Neural cell (in vitro differentiated cells): ENCODE measurements around the gene HIVEP2. TPM values are rescaled to one million over a fixed set of nuclear protein-coding genes. Genes with fewer than 3 reads are reported as not detected.

Experiments used
- H2AFZ ChIP-seq: fragments of 200-600, 300-800 bp; sonication (generic), shearing (Covaris generic); 2 replicates; pipeline ENCODE4 v1.6.0; 2014; ENCODE audit warnings: low read depth, mild to moderate bottlenecking, antibody characterized with exemption, low read length, moderate library complexity
- H3F3A ChIP-seq: fragments of 200-600 bp; shearing (Covaris generic); 2 replicates; pipeline ENCODE4 v1.6.1; 2016; ENCODE audit warnings: mild to moderate bottlenecking, moderate library complexity, mixed read lengths, antibody characterized with exemption, low read length; ENCODE audit not compliant: insufficient read depth, poor library complexity, severe bottlenecking
- H3K27ac ChIP-seq: fragments of 200-600, 300-800 bp; sonication (generic), shearing (Covaris generic); 2 replicates; pipeline ENCODE4 v1.5.1; 2014; ENCODE audit warnings: mild to moderate bottlenecking, low read length, moderate library complexity
- H3K27me3 ChIP-seq: fragments of 300-800, 200-600 bp; sonication (generic), shearing (Covaris generic); 2 replicates; pipeline ENCODE4 v1.6.0; 2014; ENCODE audit warnings: mild to moderate bottlenecking, low read depth, low read length, moderate library complexity; ENCODE audit not compliant: insufficient read depth
- H3K36me3 ChIP-seq: fragments of 300-800, 200-600 bp; sonication (generic), shearing (Covaris generic); 2 replicates; pipeline ENCODE4 v1.5.1; 2014; ENCODE audit warnings: mild to moderate bottlenecking, antibody characterized with exemption, low read length, moderate library complexity; ENCODE audit not compliant: insufficient read depth
- H3K4me2 ChIP-seq: fragments of 300-800, 200-600 bp; sonication (generic), shearing (Covaris generic); 2 replicates; pipeline ENCODE4 v1.6.0; 2014; ENCODE audit warnings: mild to moderate bottlenecking, low read length
- H3K4me3 ChIP-seq: fragments of 300-800, 200-600 bp; sonication (generic), shearing (Covaris generic); 2 replicates; pipeline ENCODE4 v1.5.1; 2014; ENCODE audit warnings: mild to moderate bottlenecking, low read length, moderate library complexity
- H3K79me2 ChIP-seq: fragments of 200-600 bp; shearing (Covaris generic); replicated peaks from 2 replicates; pipeline ENCODE4 v1.6.0; 2014; ENCODE audit warnings: mild to moderate bottlenecking, low read length, moderate library complexity; ENCODE audit not compliant: insufficient read depth
- H3K9ac ChIP-seq: fragments of 300-800, 200-600 bp; sonication (generic), shearing (Covaris generic); 2 replicates; pipeline ENCODE4 v1.6.1; 2016; ENCODE audit warnings: mild to moderate bottlenecking, low read length, mixed read lengths
- H3K9me2 ChIP-seq: fragments of 200-600 bp; shearing (Covaris generic); 2 replicates; pipeline ENCODE4 v1.6.1; 2016; ENCODE audit warnings: mild to moderate bottlenecking, low read length, mixed read lengths; ENCODE audit not compliant: insufficient read depth
- H3K9me3 ChIP-seq: fragments of 200-600, 300-800 bp; sonication (generic), shearing (Covaris generic); 2 replicates; pipeline ENCODE4 v1.6.1; 2016; ENCODE audit warnings: mild to moderate bottlenecking, mixed run types, low read length, moderate library complexity, mixed read lengths
- H4K20me1 ChIP-seq: fragments of 200-600 bp; shearing (Covaris generic); 2 replicates; pipeline ENCODE4 v1.6.1; 2016; ENCODE audit warnings: mild to moderate bottlenecking, mixed run types; ENCODE audit not compliant: insufficient read depth
- EP300 ChIP-seq: fragments of 450-650 bp; conservative IDR thresholded peaks from 2 replicates; pipeline ENCODE4 v1.6.1; 2014; ENCODE audit warnings: antibody characterized with exemption, mild to moderate bottlenecking, moderate library complexity; ENCODE audit not compliant: poor library complexity, severe bottlenecking
- EZH2 ChIP-seq: fragments of 200-600, 300-800 bp; shearing (Covaris generic), sonication (generic); IDR thresholded peaks from 2 replicates; pipeline ENCODE4 v1.6.1; 2014; ENCODE audit warnings: antibody characterized with exemption, low read length, borderline replicate concordance, mild to moderate bottlenecking; ENCODE audit not compliant: insufficient read depth, poor library complexity, severe bottlenecking
- MXI1 ChIP-seq: fragments of 450-650 bp; conservative IDR thresholded peaks from 2 replicates; pipeline ENCODE4 v1.6.1; 2014; ENCODE audit warnings: antibody characterized with exemption, mild to moderate bottlenecking; ENCODE audit not compliant: poor library complexity, severe bottlenecking
- POLR2AphosphoS5 ChIP-seq: IDR thresholded peaks from 2 replicates; pipeline ENCODE4 v1.6.1; 2012
- RAD21 ChIP-seq: fragments of 450-650 bp; conservative IDR thresholded peaks from 2 replicates; pipeline ENCODE4 v1.6.1; 2014; ENCODE audit warnings: antibody characterized with exemption, mild to moderate bottlenecking, moderate library complexity
- SMC3 ChIP-seq: fragments of 450-650 bp; conservative IDR thresholded peaks from 2 replicates; pipeline ENCODE4 v1.6.1; 2014; ENCODE audit warnings: antibody characterized with exemption, mild to moderate bottlenecking, moderate library complexity; ENCODE audit not compliant: poor library complexity
- TAF1 ChIP-seq: IDR thresholded peaks from 2 replicates; pipeline ENCODE4 v1.6.1; 2012; ENCODE audit warnings: low read depth
- polyA plus RNA-seq: library from polyadenylated mRNA; depleted of rRNA; stranded (reverse); fragments of >200 nt; gene quantifications from 2 replicates; pipeline ENCODE4 v1.2.3, GENCODE V29; 2014
- TF ChIP-seq, protein P1 (sequence below): IDR thresholded peaks from 2 replicates; pipeline ENCODE4 v1.6.1; 2012; ENCODE audit warnings: borderline replicate concordance
- TF ChIP-seq, protein P2 (sequence below): fragments of 450-650 bp; IDR thresholded peaks from 2 replicates; pipeline ENCODE4 v1.5.1; 2014; ENCODE audit warnings: antibody characterized with exemption, mild to moderate bottlenecking, moderate library complexity; ENCODE audit not compliant: poor library complexity, severe bottlenecking

Gene HIVEP2
- polyA plus RNA-seq, 1 donor from 2014 or later: 6.0 TPM

DNA sequence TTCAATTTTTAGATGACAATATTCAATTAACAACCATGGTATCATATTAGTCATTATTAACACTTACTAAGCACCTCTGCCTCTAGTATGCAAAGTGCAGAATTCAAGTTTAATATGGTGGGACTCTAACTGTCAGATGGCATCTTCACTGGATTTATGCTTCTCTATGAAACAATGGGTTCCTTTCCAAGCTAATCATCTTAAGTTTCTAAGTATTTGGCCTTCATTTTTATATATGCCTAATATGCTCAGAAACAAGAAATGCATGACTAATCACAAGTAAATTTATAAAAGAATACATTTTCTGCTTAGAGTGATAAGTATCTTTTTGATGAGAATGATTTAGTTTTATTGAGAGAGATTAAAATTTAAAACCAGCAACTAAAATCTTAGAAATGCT, 144.7 kb downstream of the HIVEP2 start:
- H3K9ac ChIP-seq: no peak overlapping the region
- no peak overlapping the region for H3K4me2 ChIP-seq
- TF ChIP-seq EP300: no peak

DNA sequence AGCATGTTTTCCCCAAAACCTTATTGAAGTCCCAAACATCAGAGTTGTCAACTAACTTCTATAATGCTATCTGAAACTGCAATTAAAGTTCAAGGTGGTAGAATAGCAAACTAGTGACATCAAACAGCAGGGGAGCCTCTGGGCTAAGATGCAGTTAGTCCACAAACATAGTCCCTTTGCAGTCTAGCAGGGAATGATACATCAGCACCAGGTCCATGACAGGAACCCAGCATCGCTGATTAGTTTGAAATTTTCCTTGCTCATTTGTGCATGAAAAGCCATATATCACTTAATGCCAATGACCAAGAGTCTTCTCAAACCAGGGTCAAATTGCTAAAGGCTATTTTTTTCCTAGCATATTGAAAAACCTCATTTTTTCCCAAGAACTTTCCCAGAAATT, 145.3 kb downstream of the HIVEP2 start:
- Histone ChIP-seq H3K27me3 (no peaks in the 10 kb centered on the region), H3K9me3 (no peaks in the 10 kb centered on the region), H3K79me2 (no peaks in the 10 kb centered on the region), H3K36me3 (no peaks in the 10 kb centered on the region), H3K27ac (no peak overlapping the region), H3F3A (no peaks in the 10 kb centered on the region), H3K4me3 (no peak overlapping the region), H3K9ac (no peak overlapping the region), H3K9me2 (no peaks in the 10 kb centered on the region), H3K4me2 (no peak overlapping the region), H4K20me1 (no peaks in the 10 kb centered on the region), H2AFZ (no peak overlapping the region)
- TF ChIP-seq EZH2 (no peak), MXI1 (no peak), EP300 (no peak), RAD21 (no peak), SMC3 (no peak)

More for the DNA sequence above, 144.7 kb downstream of the HIVEP2 start:
- H3K9me3 ChIP-seq: no peaks in the 10 kb centered on the region
- H2AFZ ChIP-seq: no peak overlapping the region
- no peaks in the 10 kb centered on the region for H3K27me3 ChIP-seq
- no peaks in the 10 kb centered on the region for H4K20me1 ChIP-seq
- H3F3A ChIP-seq: no peaks in the 10 kb centered on the region
- H3K79me2 ChIP-seq: no peaks in the 10 kb centered on the region
- H3K27ac ChIP-seq: no peak overlapping the region
- no peak overlapping the region for H3K4me3 ChIP-seq
- no peaks in the 10 kb centered on the region for H3K36me3 ChIP-seq
- H3K9me2 ChIP-seq: no peaks in the 10 kb centered on the region

DNA sequence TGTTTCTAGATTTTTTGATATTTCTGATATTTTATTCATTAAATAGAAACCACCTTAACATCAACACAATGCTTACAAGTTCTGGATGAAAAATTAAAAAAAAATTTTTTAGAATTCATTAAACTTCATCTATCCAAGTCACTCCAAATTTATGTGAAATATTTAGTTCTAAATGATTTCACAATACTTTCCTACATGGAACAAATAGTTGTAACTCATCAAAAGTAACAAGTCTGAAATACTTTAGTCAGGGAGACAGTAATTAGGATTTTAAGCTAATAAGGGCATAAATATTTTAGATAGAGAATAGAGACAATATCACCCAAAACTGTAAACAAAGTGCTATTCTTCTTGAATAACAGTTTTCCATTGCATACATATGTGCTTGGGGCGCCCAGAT, 147.8 kb downstream of the HIVEP2 start:
- Histone ChIP-seq H4K20me1 (no peaks in the 10 kb centered on the region), H3F3A (no peaks in the 10 kb centered on the region), H2AFZ (no peak overlapping the region), H3K9ac (no peak overlapping the region), H3K4me3 (no peak overlapping the region), H3K9me3 (no peaks in the 10 kb centered on the region), H3K4me2 (no peak overlapping the region), H3K9me2 (no peaks in the 10 kb centered on the region), H3K27ac (no peak overlapping the region), H3K27me3 (no peaks in the 10 kb centered on the region), H3K36me3 (no peaks in the 10 kb centered on the region), H3K79me2 (no peaks in the 10 kb centered on the region)
- TF ChIP-seq RAD21 (no peak), MXI1 (no peak), EZH2 (no peak), TAF1 (no peak), POLR2AphosphoS5 (no peak), EP300 (no peak), SMC3 (no peak)
- TF ChIP-seq, protein P1, sequence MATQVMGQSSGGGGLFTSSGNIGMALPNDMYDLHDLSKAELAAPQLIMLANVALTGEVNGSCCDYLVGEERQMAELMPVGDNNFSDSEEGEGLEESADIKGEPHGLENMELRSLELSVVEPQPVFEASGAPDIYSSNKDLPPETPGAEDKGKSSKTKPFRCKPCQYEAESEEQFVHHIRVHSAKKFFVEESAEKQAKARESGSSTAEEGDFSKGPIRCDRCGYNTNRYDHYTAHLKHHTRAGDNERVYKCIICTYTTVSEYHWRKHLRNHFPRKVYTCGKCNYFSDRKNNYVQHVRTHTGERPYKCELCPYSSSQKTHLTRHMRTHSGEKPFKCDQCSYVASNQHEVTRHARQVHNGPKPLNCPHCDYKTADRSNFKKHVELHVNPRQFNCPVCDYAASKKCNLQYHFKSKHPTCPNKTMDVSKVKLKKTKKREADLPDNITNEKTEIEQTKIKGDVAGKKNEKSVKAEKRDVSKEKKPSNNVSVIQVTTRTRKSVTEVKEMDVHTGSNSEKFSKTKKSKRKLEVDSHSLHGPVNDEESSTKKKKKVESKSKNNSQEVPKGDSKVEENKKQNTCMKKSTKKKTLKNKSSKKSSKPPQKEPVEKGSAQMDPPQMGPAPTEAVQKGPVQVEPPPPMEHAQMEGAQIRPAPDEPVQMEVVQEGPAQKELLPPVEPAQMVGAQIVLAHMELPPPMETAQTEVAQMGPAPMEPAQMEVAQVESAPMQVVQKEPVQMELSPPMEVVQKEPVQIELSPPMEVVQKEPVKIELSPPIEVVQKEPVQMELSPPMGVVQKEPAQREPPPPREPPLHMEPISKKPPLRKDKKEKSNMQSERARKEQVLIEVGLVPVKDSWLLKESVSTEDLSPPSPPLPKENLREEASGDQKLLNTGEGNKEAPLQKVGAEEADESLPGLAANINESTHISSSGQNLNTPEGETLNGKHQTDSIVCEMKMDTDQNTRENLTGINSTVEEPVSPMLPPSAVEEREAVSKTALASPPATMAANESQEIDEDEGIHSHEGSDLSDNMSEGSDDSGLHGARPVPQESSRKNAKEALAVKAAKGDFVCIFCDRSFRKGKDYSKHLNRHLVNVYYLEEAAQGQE: no peak
- TF ChIP-seq, protein P2, sequence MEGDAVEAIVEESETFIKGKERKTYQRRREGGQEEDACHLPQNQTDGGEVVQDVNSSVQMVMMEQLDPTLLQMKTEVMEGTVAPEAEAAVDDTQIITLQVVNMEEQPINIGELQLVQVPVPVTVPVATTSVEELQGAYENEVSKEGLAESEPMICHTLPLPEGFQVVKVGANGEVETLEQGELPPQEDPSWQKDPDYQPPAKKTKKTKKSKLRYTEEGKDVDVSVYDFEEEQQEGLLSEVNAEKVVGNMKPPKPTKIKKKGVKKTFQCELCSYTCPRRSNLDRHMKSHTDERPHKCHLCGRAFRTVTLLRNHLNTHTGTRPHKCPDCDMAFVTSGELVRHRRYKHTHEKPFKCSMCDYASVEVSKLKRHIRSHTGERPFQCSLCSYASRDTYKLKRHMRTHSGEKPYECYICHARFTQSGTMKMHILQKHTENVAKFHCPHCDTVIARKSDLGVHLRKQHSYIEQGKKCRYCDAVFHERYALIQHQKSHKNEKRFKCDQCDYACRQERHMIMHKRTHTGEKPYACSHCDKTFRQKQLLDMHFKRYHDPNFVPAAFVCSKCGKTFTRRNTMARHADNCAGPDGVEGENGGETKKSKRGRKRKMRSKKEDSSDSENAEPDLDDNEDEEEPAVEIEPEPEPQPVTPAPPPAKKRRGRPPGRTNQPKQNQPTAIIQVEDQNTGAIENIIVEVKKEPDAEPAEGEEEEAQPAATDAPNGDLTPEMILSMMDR: no peak
